HG02981 (cell line): Measurements from ENCODE around the gene FAM184A.

Source experiments
- ATAC-seq: cut with Tn5 transposase; IDR thresholded peaks from one replicate; pipeline ENCODE4 v1.9.1; 2021; ENCODE audit warnings: mild to moderate bottlenecking, moderate library complexity; ENCODE audit not compliant: unreplicated experiment

The FAM184A gene

GRCh38 chr6:118917546-118918328 lies 160.7 kb downstream of the FAM184A start:
- no peak for ATAC-seq

- ATAC-seq = no peak
Observed at GRCh38 chr6:118914598-118914997, 163.9 kb downstream of the FAM184A start.

- ATAC-seq = no peak
Observed at GRCh38 chr6:118913161-118913560, 165.3 kb downstream of the FAM184A start.

- no peak for ATAC-seq
Observed at GRCh38 chr6:118912646-118913045, 165.8 kb downstream of the FAM184A start.
